Lung (tissue), 12 donors: Measurements from ENCODE around the gene PDZD4. TPM values are rescaled to one million over a fixed set of nuclear protein-coding genes. Genes with fewer than 3 reads are reported as not detected.

Experiments
- ATAC-seq: fragments of 200-7000 bp; cut with Tn5 transposase; one replicate; pipeline ENCODE4 v1.9.1; 2020; ENCODE audit warnings: moderate number of reproducible peaks; ENCODE audit not compliant: insufficient read depth, low FRiP score
- DNase-seq, 3 donors: peaks; one replicate each; pipeline ENCODE4 v3.0.0-alpha.2; 2013 to 2017
- H3K27ac ChIP-seq, 2 donors: one replicate each; pipeline ENCODE4 v1.5.1; 2013; ENCODE audit warnings: mild to moderate bottlenecking in 2 of 2, moderate library complexity in 2 of 2, control low read depth in 1 of 2, inconsistent platforms in 1 of 2, low read depth in 1 of 2, low read length in 1 of 2
- H3K27me3 ChIP-seq, 3 donors: one replicate each; pipeline ENCODE4 v1.5.1; 2013; ENCODE audit warnings: low read length in 2 of 3; ENCODE audit not compliant: control insufficient read depth in 3 of 3, insufficient read depth in 3 of 3
- H3K36me3 ChIP-seq, 4 donors: one replicate each; pipeline ENCODE4 v1.5.1; 2013; ENCODE audit warnings: low read length in 4 of 4, mild to moderate bottlenecking in 1 of 4, moderate library complexity in 1 of 4; ENCODE audit not compliant: control insufficient read depth in 4 of 4, insufficient read depth in 4 of 4
- H3K4me1 ChIP-seq, 5 donors: one replicate each; pipeline ENCODE4 v1.5.1; 2013; ENCODE audit warnings: low read length in 5 of 5, mild to moderate bottlenecking in 2 of 5, moderate library complexity in 1 of 5; ENCODE audit not compliant: control insufficient read depth in 5 of 5, insufficient read depth in 5 of 5
- H3K4me3 ChIP-seq: one replicate; pipeline ENCODE4 v1.5.1; 2013; ENCODE audit warnings: mild to moderate bottlenecking, control low read depth, moderate library complexity
- H3K9ac ChIP-seq, 2 donors: one replicate each; pipeline ENCODE4 v1.5.1; 2013; ENCODE audit warnings: low read length in 2 of 2, control low read depth in 1 of 2; ENCODE audit not compliant: insufficient read depth in 1 of 2
- H3K9me3 ChIP-seq, 4 donors: one replicate each; pipeline ENCODE4 v1.5.1; 2013; ENCODE audit warnings: low read length in 3 of 4, mild to moderate bottlenecking in 1 of 4, moderate library complexity in 1 of 4; ENCODE audit not compliant: control insufficient read depth in 4 of 4, insufficient read depth in 3 of 4
- CTCF ChIP-seq: IDR thresholded peaks from 2 replicates; pipeline ENCODE4 v1.5.1; 2012; ENCODE audit warnings: mild to moderate bottlenecking; ENCODE audit errors: control extremely low read depth, extremely low read depth
- WGBS, 2 donors: extraction: QIAGEN DNeasy Blood & Tissue Kit; methylation state at CpG; one replicate each; pipeline ENCODE4 v1.1.7; 2013; 5-methylcytosine and 5-hydroxymethylcytosine counted together
- polyA plus RNA-seq, 2 donors: library from polyadenylated mRNA; stranded (reverse); fragments of 200-250 nt; gene quantifications; one replicate each; pipeline ENCODE4 v1.2.1, GENCODE V29; 2013
- total RNA-seq, 2 donors: library from RNA; depleted of rRNA in 1 of 2; stranded (reverse); fragments of >200 nt in 1 of 2; gene quantifications; one replicate each; pipeline ENCODE4 v1.2.1, GENCODE V29; 2014 to 2021
- donor health status: control.
- donor health status: control.
- donor health status: Bipolar disorder and iron deficiency.
- donor health status: healthy.
- donor health status: DM: yes; HTN: yes; CAD: no.

PDZD4 gene
- total and polyA plus RNA-seq, 4 donors, result 2.3 to 8.1 (median 3.8) TPM

DNA sequence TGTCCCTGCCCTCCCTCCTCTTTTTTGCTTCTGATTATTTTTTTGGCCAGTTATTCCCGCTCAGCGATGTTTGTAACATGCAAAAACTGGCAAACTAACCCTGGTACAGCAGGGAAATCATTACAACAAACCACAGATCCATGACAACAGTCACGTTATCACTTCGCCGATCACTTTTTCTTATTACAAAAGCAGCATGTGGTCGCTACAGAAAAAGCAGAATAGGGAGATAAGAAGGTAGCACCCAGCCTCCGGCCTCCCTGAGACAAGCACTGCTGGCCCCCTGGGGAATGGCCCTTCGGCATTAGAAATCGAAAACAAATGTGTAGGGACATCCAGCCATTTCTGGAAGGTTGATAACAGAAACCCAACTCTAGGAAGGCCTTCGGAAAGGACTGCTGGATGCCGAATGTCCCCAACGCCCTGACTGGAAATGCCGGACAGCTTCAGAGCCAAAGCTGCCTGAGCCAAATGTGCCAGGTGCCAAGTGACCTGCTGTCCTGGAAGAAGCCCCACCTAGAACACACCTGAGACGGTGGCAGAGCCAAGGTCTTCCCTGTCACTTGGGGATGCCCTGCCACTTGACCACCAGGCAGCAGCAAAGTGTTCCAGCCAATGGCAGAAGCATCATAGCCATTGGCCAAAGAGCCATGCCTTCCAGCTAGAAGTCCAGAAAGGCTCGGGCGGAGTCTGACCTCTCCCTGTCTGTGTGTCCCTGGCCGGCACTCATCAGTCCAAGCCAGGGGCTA, 39.1 kb downstream of the PDZD4 start:
- 86 to 93% methylated on average over 17 of the region's 17 CpGs for WGBS, 2 donors
- ATAC-seq (no peak), DNase-seq (no peak)
- Histone ChIP-seq H3K27ac (no peak overlapping the region), H3K9ac (no peak overlapping the region), H3K4me3 (no peak overlapping the region), H3K9me3 (peaks cover 0 to 28% (median 0%) of the 10 kb centered on the region in 4 donors), H3K4me1 (peaks cover 0 to 14% (median 8%) of the 10 kb centered on the region in 5 donors), H3K36me3 (peaks cover 0 to 14% (median 0%) of the 10 kb centered on the region in 4 donors), H3K27me3 (no peaks in the 10 kb centered on the region)
- no peak for TF ChIP-seq CTCF

GRCh38 chrX:153789654-153790053, 40.7 kb downstream of the PDZD4 start:
- Histone ChIP-seq H3K36me3 (peaks cover 0 to 23% (median 2%) of the 10 kb centered on the region in 4 donors), H3K4me1 (peaks cover 0 to 6% (median 4%) of the 10 kb centered on the region in 5 donors), H3K9me3 (peaks cover 0 to 18% (median 0%) of the 10 kb centered on the region in 4 donors), H3K4me3 (no peak overlapping the region), H3K27me3 (no peaks in the 10 kb centered on the region), H3K27ac (no peak overlapping the region), H3K9ac (no peak overlapping the region)
- no peak for TF ChIP-seq CTCF
- no peak for DNase-seq
- ATAC-seq, result no peak
- WGBS, 2 donors, result 91 to 95% methylated on average over 11 to 12 of the region's 12 CpGs

GRCh38 chrX:153786669-153787068, 43.7 kb downstream of the PDZD4 start:
- H3K27me3 ChIP-seq, result no peaks in the 10 kb centered on the region
- no peak overlapping the region for H3K9ac ChIP-seq
- DNase-seq (no peak), ATAC-seq (no peak)
- peaks cover 0 to 28% (median 2%) of the 10 kb centered on the region in 4 donors for H3K36me3 ChIP-seq
- 90 to 91% methylated on average over 11 to 15 of the region's 15 CpGs for WGBS, 2 donors
- peaks cover 0 to 7% (median 0%) of the 10 kb centered on the region in 4 donors for H3K9me3 ChIP-seq
- TF ChIP-seq CTCF, result no peak
- H3K27ac ChIP-seq, result no peak overlapping the region
- no peaks in the 10 kb centered on the region for H3K4me1 ChIP-seq
- H3K4me3 ChIP-seq, result no peak overlapping the region
